Peyer's patch (tissue), 4 donors: ENCODE measurements around the gene MORN3. TPM values are rescaled to one million over a fixed set of nuclear protein-coding genes. Genes with fewer than 3 reads are reported as not detected.
"Not testable (repeated sequence)": the region's sequence is repeated elsewhere in the genome, so short reads cannot be mapped to it uniquely, and the experiment has no call there.

Source experiments
- DNase-seq, 3 donors: peaks; one replicate each; pipeline ENCODE4 v3.0.0-alpha.2; 2017 to 2019
- H3K27ac ChIP-seq, 4 donors: fragments of 200-600 bp; sonication (generic); one replicate each; pipeline ENCODE4 v1.5.1; 2016 to 2019
- H3K27me3 ChIP-seq, 2 donors: fragments of 200-600 bp; sonication (generic); one replicate each; pipeline ENCODE4 v1.5.1; 2019
- H3K36me3 ChIP-seq, 3 donors: fragments of 200-600 bp; sonication (generic); one replicate each; pipeline ENCODE4 v1.5.1; 2016 to 2019
- H3K4me1 ChIP-seq, 4 donors: fragments of 200-600 bp; sonication (generic); one replicate each; pipeline ENCODE4 v1.5.1; 2016 to 2019
- H3K4me3 ChIP-seq, 4 donors: fragments of 200-600 bp; sonication (generic); 1 replicate in 3 of 4; 2 replicates in 1 of 4; pipeline ENCODE4 v1.5.1; 2016 to 2019; ENCODE audit warnings: mild to moderate bottlenecking in 1 of 4
- H3K9me3 ChIP-seq, 4 donors: fragments of 200-600 bp; sonication (generic); one replicate each; pipeline ENCODE4 v1.5.1; 2016 to 2019; ENCODE audit warnings: mild to moderate bottlenecking in 1 of 4
- POLR2A ChIP-seq, 2 donors: fragments of 450-650 bp; IDR thresholded peaks; one replicate each; pipeline ENCODE4 v1.5.1; 2017; ENCODE audit warnings: antibody characterized with exemption in 2 of 2, mild to moderate bottlenecking in 2 of 2, moderate library complexity in 2 of 2
- total RNA-seq, 4 donors: library from RNA; depleted of rRNA; stranded (reverse); fragments of >200 nt; gene quantifications; one replicate each; pipeline ENCODE4 v1.1.0, GENCODE V29; 2016
- TF ChIP-seq, protein P1 (sequence below), 6 experiments: fragments of 450-650 bp in 4 of 6; fragments of 200-600 bp in 2 of 6; sonication (generic) in 1 of 6; IDR thresholded peaks; one replicate each; pipeline ENCODE4 v1.5.1; 2017 to 2019; ENCODE audit warnings: antibody characterized with exemption in 6 of 6, mild to moderate bottlenecking in 3 of 6, moderate library complexity in 1 of 6

The MORN3 gene
- total RNA-seq, 4 donors from 2014 or later = not detected

DNA sequence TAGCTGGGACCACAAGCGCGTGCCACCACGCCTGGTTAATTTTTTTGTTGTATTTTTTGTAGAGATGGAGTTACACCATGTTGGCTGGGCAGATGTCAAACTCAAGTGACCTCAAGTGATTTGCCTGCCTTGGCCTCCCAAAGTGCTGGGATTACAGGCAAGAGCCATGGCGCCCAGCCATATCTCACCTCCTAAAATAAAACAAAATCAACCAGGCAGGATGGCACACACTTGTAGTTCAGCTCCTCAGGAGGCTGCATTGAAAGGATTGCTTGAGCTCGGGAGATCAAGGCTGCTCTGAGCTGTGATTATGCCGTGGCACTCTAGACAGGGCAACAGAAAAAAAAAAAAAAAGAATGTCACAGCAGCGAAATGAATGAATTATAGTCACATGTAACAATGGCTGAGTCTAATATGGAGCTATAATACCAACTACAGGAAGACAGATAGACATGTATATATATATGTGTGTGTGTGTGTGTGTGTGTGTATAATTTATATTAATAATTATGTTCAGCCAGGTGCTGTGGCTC lies 23.8 kb upstream of the MORN3 start:
- Histone ChIP-seq H3K9me3 (no peaks in the 10 kb centered on the region), H3K27ac (no peak overlapping the region), H3K27me3 (no peaks in the 10 kb centered on the region), H3K36me3 (no peaks in the 10 kb centered on the region), H3K4me3 (no peak overlapping the region), H3K4me1 (no peaks in the 10 kb centered on the region)
- no peak for TF ChIP-seq POLR2A (IDR thresholded peaks at IDR 0.05)
- TF ChIP-seq, protein P1, sequence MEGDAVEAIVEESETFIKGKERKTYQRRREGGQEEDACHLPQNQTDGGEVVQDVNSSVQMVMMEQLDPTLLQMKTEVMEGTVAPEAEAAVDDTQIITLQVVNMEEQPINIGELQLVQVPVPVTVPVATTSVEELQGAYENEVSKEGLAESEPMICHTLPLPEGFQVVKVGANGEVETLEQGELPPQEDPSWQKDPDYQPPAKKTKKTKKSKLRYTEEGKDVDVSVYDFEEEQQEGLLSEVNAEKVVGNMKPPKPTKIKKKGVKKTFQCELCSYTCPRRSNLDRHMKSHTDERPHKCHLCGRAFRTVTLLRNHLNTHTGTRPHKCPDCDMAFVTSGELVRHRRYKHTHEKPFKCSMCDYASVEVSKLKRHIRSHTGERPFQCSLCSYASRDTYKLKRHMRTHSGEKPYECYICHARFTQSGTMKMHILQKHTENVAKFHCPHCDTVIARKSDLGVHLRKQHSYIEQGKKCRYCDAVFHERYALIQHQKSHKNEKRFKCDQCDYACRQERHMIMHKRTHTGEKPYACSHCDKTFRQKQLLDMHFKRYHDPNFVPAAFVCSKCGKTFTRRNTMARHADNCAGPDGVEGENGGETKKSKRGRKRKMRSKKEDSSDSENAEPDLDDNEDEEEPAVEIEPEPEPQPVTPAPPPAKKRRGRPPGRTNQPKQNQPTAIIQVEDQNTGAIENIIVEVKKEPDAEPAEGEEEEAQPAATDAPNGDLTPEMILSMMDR (IDR thresholded peaks at IDR 0.05) = no peak
- DNase-seq = no peak

DNA sequence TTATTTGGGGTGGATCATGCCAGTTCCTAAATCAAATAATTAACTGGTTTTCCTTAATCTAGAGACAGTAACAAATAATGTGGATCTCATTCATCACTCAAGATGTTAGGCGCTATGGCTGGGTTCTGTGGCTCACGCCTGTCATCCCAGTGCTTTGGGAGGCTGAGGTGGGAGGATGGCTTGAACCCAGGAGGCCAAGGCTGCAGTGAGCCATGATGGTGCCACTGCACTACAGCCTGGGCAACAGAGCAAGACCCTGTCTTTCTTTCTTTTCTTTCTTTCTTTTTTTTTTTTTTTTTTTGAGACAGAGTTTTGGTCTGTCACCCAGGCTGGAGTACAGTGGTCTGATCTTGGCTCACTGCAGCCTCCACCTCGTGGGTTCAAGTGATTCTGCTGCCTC lies 23.3 kb upstream of the MORN3 start:
- H3K27ac ChIP-seq, H3K4me3 ChIP-seq, H3K9me3 ChIP-seq, H3K4me1 ChIP-seq, DNase-seq, H3K36me3 ChIP-seq, H3K27me3 ChIP-seq: not testable (repeated sequence)

DNA sequence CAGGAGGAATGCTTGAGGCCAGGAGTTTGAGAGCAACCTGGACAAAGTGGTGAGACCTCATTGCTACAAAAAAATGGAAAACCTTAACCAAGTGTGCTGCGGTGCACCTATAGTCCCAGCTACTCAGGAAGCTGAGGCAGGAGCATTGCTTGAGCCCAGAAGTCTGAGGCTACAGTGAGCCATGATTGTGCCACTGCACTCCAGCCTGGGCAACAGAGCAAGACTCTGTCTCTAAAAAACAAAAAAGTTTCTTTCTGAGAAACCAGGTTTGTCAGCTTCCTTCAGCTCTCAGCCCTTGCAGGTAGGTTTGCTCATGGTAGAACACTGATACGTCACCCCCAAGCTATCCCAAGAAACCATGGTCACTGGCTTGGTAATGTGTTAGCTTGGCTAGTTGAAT lies 20.0 kb upstream of the MORN3 start:
- H3K9me3 ChIP-seq = no peaks in the 10 kb centered on the region
- TF ChIP-seq, protein P1 (IDR thresholded peaks at IDR 0.05) = no peak
- TF ChIP-seq POLR2A (IDR thresholded peaks at IDR 0.05) = no peak
- no peak overlapping the region for H3K4me3 ChIP-seq
- no peak overlapping the region for H3K27ac ChIP-seq
- H3K36me3 ChIP-seq = no peaks in the 10 kb centered on the region
- DNase-seq = no peak
- no peaks in the 10 kb centered on the region for H3K27me3 ChIP-seq
- H3K4me1 ChIP-seq = peaks cover 0 to 4% (median 0%) of the 10 kb centered on the region in 4 donors

DNA sequence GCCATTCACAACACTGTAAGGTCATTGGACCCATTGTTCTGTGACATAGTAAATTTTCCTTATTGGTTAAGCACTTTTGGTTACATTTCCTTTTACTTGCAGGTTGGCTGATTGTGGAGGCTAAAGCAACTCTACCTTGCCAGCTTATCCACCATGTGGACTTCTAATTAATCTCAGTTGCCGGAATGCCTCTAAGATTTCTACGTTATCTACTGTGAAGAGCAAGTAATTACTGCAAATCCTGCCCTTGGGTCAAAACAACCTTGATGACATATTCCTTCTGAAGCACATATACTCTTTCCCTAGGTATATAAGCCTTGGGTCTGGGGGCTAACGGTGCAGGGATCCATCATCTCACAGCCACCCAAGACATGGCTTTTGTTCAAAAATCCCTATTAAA lies 19.5 kb upstream of the MORN3 start:
- no peak for DNase-seq
- H3K27me3 ChIP-seq = no peaks in the 10 kb centered on the region
- no peak overlapping the region for H3K4me3 ChIP-seq
- H3K36me3 ChIP-seq = no peaks in the 10 kb centered on the region
- peaks cover 0 to 4% (median 0%) of the 10 kb centered on the region in 4 donors for H3K4me1 ChIP-seq
- no peak overlapping the region for H3K27ac ChIP-seq
- TF ChIP-seq, protein P1 (IDR thresholded peaks at IDR 0.05) = no peak
- TF ChIP-seq POLR2A (IDR thresholded peaks at IDR 0.05) = no peak
- no peaks in the 10 kb centered on the region for H3K9me3 ChIP-seq

DNA sequence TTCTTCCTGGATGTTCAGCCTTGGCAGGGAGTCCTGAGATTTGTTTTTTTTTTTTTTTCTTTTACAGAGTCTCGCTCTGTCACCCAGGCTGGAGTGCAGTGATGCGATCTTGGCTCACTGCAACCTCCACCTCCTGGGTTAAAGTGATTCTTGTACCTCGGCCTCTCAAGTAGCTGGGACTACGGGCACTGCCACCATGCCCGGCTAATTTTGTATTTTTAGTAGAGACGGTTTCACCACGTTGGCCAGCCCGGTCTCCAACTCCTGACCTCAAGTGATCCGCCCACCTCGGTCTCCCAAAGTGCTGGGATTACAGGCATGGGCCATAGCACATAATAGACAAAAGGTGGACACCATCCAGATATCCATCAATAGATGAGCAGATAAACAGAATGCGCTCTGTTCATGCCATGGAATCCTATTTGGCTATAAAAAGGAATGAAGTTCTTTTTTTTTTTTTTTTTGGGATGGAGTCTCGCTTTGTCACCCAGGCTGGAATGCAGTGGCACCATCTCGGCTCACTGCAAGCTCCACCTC lies 10.3 kb upstream of the MORN3 start:
- not testable (repeated sequence) for H3K36me3 ChIP-seq, H3K9me3 ChIP-seq, H3K27me3 ChIP-seq, H3K27ac ChIP-seq, H3K4me3 ChIP-seq, DNase-seq, H3K4me1 ChIP-seq

DNA sequence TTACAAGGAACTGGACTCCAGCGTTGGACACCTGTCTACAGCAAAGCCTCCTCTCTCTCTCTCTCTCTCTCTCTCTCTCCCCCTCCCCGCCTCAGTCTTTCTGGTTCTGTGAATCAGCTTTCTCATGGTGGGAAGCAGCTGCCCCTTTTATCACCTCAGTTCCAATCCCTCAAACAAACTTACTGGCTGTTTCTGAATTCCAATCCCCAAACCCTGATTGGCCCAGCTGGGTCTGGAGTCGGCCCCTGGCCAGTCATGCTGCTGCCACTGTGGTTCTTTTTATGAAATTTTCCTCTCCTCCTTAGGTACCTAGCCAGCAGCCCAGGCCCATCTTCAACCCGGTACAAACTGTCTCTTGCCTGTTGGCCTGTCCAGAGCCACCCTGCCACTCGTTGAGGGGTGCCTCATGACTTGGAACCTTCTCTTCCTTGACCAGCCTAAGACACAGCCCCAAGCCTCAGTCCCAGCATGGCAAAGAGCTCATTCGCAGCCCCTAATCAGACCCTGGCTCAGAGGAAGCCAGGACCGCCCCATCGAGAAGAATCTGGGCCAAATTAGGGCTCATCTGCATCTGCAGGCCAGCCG lies 9.4 kb upstream of the MORN3 start:
- Histone ChIP-seq H3K4me3 (no peak overlapping the region), H3K27me3 (no peaks in the 10 kb centered on the region), H3K9me3 (no peaks in the 10 kb centered on the region), H3K36me3 (no peaks in the 10 kb centered on the region), H3K4me1 (no peaks in the 10 kb centered on the region), H3K27ac (no peak overlapping the region)
- no peak for TF ChIP-seq POLR2A (IDR thresholded peaks at IDR 0.05)
- TF ChIP-seq, protein P1 (IDR thresholded peaks at IDR 0.05) = no peak
- DNase-seq = no peak

DNA sequence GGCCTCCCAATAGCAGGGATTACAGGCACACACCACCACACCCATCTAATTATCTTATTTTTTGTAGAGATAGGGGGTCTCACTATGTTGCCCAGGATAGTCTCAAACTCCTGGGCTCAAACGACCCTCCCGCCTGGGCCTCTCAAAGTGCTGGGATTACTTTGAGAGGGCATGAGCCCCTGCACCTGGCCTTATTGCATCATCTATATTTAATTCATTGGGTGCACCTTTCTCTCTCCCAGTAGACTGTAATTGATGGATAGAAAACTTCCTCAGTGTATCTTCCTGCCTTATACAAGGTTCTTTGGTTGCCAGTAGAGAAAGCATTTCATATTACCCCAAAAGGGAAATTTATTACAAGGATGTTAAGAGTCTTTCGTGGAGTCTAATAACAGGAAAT lies 8.9 kb upstream of the MORN3 start:
- H3K9me3 ChIP-seq = no peaks in the 10 kb centered on the region
- no peak overlapping the region for H3K27ac ChIP-seq
- H3K4me3 ChIP-seq = no peak overlapping the region
- DNase-seq = no peak
- no peaks in the 10 kb centered on the region for H3K27me3 ChIP-seq
- H3K36me3 ChIP-seq = no peaks in the 10 kb centered on the region
- H3K4me1 ChIP-seq = no peaks in the 10 kb centered on the region
- TF ChIP-seq, protein P1 (IDR thresholded peaks at IDR 0.05) = no peak
- no peak for TF ChIP-seq POLR2A (IDR thresholded peaks at IDR 0.05)
